GM19395 (cell line): ENCODE measurements around the gene UCP3.
A peak's percentile ranks its signal among the peaks of the same experiment; 100 is the strongest.

Source experiments
- ATAC-seq: cut with Tn5 transposase; IDR thresholded peaks from one replicate; pipeline ENCODE4 v1.9.1; 2021; ENCODE audit warnings: mild to moderate bottlenecking, moderate library complexity; ENCODE audit not compliant: unreplicated experiment

Gene UCP3

GRCh38 chr11:73980001-73980961, 28.6 kb downstream of the UCP3 start:
- peak; percentile 45 for ATAC-seq

- ATAC-seq, result no peak
These were observed 30.3 kb downstream of the UCP3 start for GRCh38 chr11:73978576-73979086.

GRCh38 chr11:73977856-73978519, 30.9 kb downstream of the UCP3 start:
- no peak for ATAC-seq

GRCh38 chr11:73976451-73977151, 32.3 kb downstream of the UCP3 start:
- no peak for ATAC-seq

- ATAC-seq, result no peak
These were observed 33.5 kb downstream of the UCP3 start for GRCh38 chr11:73975479-73975757.

- no peak for ATAC-seq
These were observed 34.0 kb downstream of the UCP3 start for GRCh38 chr11:73974604-73975478.

- no peak for ATAC-seq
These were observed 36.0 kb downstream of the UCP3 start for GRCh38 chr11:73972620-73973449.

GRCh38 chr11:73972187-73972586, 36.7 kb downstream of the UCP3 start:
- no peak for ATAC-seq

GRCh38 chr11:73971175-73971719, 37.6 kb downstream of the UCP3 start:
- ATAC-seq, result no peak

GRCh38 chr11:73969991-73970800, 38.7 kb downstream of the UCP3 start:
- ATAC-seq, result no peak

GRCh38 chr11:73969091-73969490, 39.8 kb downstream of the UCP3 start:
- ATAC-seq, result no peak

GRCh38 chr11:73968356-73968966, 40.4 kb downstream of the UCP3 start:
- ATAC-seq, result no peak

GRCh38 chr11:73965764-73966121, 43.1 kb downstream of the UCP3 start:
- no peak for ATAC-seq

GRCh38 chr11:73965076-73965763, 43.7 kb downstream of the UCP3 start:
- ATAC-seq, result no peak

- ATAC-seq, result no peak
These were observed 45.0 kb downstream of the UCP3 start for GRCh38 chr11:73963861-73964260.

- ATAC-seq, result no peak
These were observed 46.7 kb downstream of the UCP3 start for GRCh38 chr11:73962101-73962705.

- no peak for ATAC-seq
These were observed 47.6 kb downstream of the UCP3 start for GRCh38 chr11:73961321-73961720.
